Measurements from ENCODE around the gene LRR1. TPM values are rescaled to one million over a fixed set of nuclear protein-coding genes. Genes with fewer than 3 reads are reported as not detected.

LRR1 gene
- total and polyA plus RNA-seq, 9 of the 15 experiments (the other 6 are each of a cell fraction or from before 2014, with no cell fraction given): 26.5 to 58.1 (median 31.8) TPM

- DNase-seq (ENCODE audit: extremely low read depth in 1 of 4, low spot score in 3 of 4) (peak in 1 of 4 experiments; percentile 69), FAIRE-seq (no peak), ATAC-seq (peak; percentile 55)
- Histone ChIP-seq H3K4me1 (replicated peaks in 1 of 2; ENCODE audit: control insufficient read depth in 2 of 2, insufficient read depth in 2 of 2, low read length in 2 of 2) (peaks cover 4 to 14% of the 10 kb centered on the region in 2 experiments; a peak in 4 of 5 replicates), H3K4me2 (ENCODE audit: insufficient read depth, low read length) (peak overlapping the region; percentile 82), H3K79me2 (ENCODE audit: control insufficient read depth, insufficient read depth, low read length) (peaks cover 91% of the 10 kb centered on the region), H3K4me3 (peak overlapping the region; percentile 89), H3K27me3 (ENCODE audit: control insufficient read depth in 2 of 2, insufficient read depth in 2 of 2, low read length in 2 of 2) (no peaks in the 10 kb centered on the region), H3K36me3 (ENCODE audit: control insufficient read depth, insufficient read depth, low read length) (peaks cover 58% of the 10 kb centered on the region), H4K20me1 (replicated peaks; ENCODE audit: control insufficient read depth, insufficient read depth, low read length) (peaks cover 7% of the 10 kb centered on the region), H3K27ac (ENCODE audit: extremely low read depth, low read depth, low read length) (peak overlapping the region; percentile 98), H3K9me1 (ENCODE audit: control insufficient read depth, insufficient read depth, low read length) (peaks cover 3% of the 10 kb centered on the region), H3K9ac (ENCODE audit: insufficient read depth in 1 of 2, low read depth in 2 of 2, low read length in 2 of 2) (peak overlapping the region; percentile 97 to 99), H2AFZ (ENCODE audit: low read depth, low read length) (peak overlapping the region; percentile 84; the same call in 1 of the 2 replicates), H3K9me3 (replicated peaks; ENCODE audit: control insufficient read depth, insufficient read depth, low read depth, low read length) (no peaks in the 10 kb centered on the region)
- ChIA-PET POLR2A (interaction anchor here (0.6 to 5.3 kb wide), 11 partner anchors 7 to 231 kb away, joined by 3 to 36 read pairs (median 5); partner anchors contain the start of genes DNAAF2, KLHDC2, LRR1 and NEMF), CTCF (ENCODE audit: low intra/inter-chr PET ratio) (interaction anchor here (0.6 to 0.7 kb wide), 2 partner anchors 27 to 31 kb away, joined by 3 read pairs; no protein-coding TSS in a partner anchor)
- intact Hi-C loops (cut with micrococcal nuclease) (loop anchor here (5.0 to 10.0 kb wide), 2 partner anchors 34 to 156 kb away; partner anchors contain the start of gene RPS29), in situ Hi-C loops (cut with MboI) (no loop called here)
- no TSS peak for BruUV-seq (replicated peaks)
- under 1% methylated on average over 28 of the region's 65 CpGs for WGBS (ENCODE audit: insufficient coverage, low coverage, missing lambda C conversion rate)
- TF ChIP-seq RNF2 (IDR thresholded peaks at IDR 0.05) (peak; percentile 22; the same call in 1 of the 2 replicates), ETV5 (CRISPR knock-in tag; IDR thresholded peaks at IDR 0.05; ENCODE audit: low read depth) (0 out of 2 replicates have a peak, but pooled peaks have one; percentile 19), U2AF1 (optimal IDR thresholded peaks at IDR 0.05; ENCODE audit: low read depth, low read length) (peak; percentile 80), SIN3A (IDR thresholded peaks at IDR 0.05; ENCODE audit: borderline replicate concordance in 2 of 2, control insufficient read depth in 1 of 2, low read depth in 2 of 2, low read length in 2 of 2) (peak in 1 of 2 experiments; percentile 5; a peak in 1 of 4 replicates), GTF2A2 (tag; IDR thresholded peaks at IDR 0.05) (no peak), HMGN3 (IDR thresholded peaks at IDR 0.05; ENCODE audit: borderline replicate concordance, extremely low read depth, insufficient read length, low read depth, low read length) (peak; percentile 40), HMGXB4 (CRISPR knock-in tag; IDR thresholded peaks at IDR 0.05) (0 out of 2 replicates have a peak, but pooled peaks have one; percentile 24), UBTF (IDR thresholded peaks at IDR 0.05; ENCODE audit: borderline replicate concordance in 1 of 2, low read depth in 2 of 2, low read length in 2 of 2) (0 out of 4 replicates have a peak, but pooled peaks of 1 of the 2 experiments have one; percentile 2), CHD1 (IDR thresholded peaks at IDR 0.05; ENCODE audit: low read length) (peak; percentile 32), NR3C1 (CRISPR knock-in tag; IDR thresholded peaks at IDR 0.05) (0 out of 2 replicates have a peak, but pooled peaks have one; percentile 47), E2F6 (IDR thresholded peaks at IDR 0.05; ENCODE audit: borderline replicate concordance in 1 of 2, extremely low read depth in 1 of 2, insufficient read depth in 1 of 2, insufficient read length in 1 of 2, low read depth in 1 of 2, low read length in 1 of 2, poor library complexity in 1 of 2, severe bottlenecking in 1 of 2) (peak; percentile 43 to 87)
Measured at GRCh38 chr14:49621114-49621881, 22.6 kb downstream of the LRR1 start.

Data from K562 (cell line).